DND-41 (cell line): ENCODE data around the gene ZIK1.

Source experiments
- ATAC-seq: fragments of 200-7000 bp; cut with Tn5 transposase; 3 replicates; pipeline ENCODE4 v1.9.1; 2021; ENCODE audit warnings: low read depth; ENCODE audit not compliant: insufficient read depth
- DNase-seq: peaks from one replicate; pipeline ENCODE4 v3.0.0-alpha.2; 2020
- H2AFZ ChIP-seq: 2 replicates; pipeline ENCODE4 v1.6.0; 2012; ENCODE audit warnings: low read depth, low read length
- H3K27ac ChIP-seq: 2 replicates; pipeline ENCODE4 v1.5.1; 2012; ENCODE audit warnings: low read length, inconsistent platforms
- H3K27me3 ChIP-seq: fragments of 200-600 bp; sonication (generic); 2 replicates; pipeline ENCODE4 v1.6.0; 2012; ENCODE audit warnings: low read length, mild to moderate bottlenecking, inconsistent platforms; ENCODE audit not compliant: insufficient read depth, poor library complexity
- H3K36me3 ChIP-seq: 2 replicates; pipeline ENCODE4 v1.5.1; 2012; ENCODE audit warnings: low read length, inconsistent platforms; ENCODE audit not compliant: insufficient read depth
- H3K4me1 ChIP-seq: 2 replicates; pipeline ENCODE4 v1.5.1; 2012; ENCODE audit warnings: mild to moderate bottlenecking, low read length; ENCODE audit not compliant: insufficient read depth
- H3K4me2 ChIP-seq: 2 replicates; pipeline ENCODE4 v1.6.0; 2012; ENCODE audit warnings: mild to moderate bottlenecking, moderate library complexity, low read length, inconsistent platforms; ENCODE audit not compliant: insufficient read depth
- H3K4me3 ChIP-seq, 2 experiments: fragments of 200-600 bp in 1 of 2; shearing (Covaris generic) in 1 of 2; 2 replicates each; pipeline ENCODE4 v1.5.1; 2012 to 2016; ENCODE audit warnings: inconsistent platforms in 2 of 2, low read length in 2 of 2, mild to moderate bottlenecking in 2 of 2, low read depth in 1 of 2, moderate library complexity in 1 of 2
- H3K79me2 ChIP-seq: 2 replicates; pipeline ENCODE4 v1.6.0; 2012; ENCODE audit warnings: low read length, inconsistent platforms; ENCODE audit not compliant: insufficient read depth
- H3K9ac ChIP-seq: 2 replicates; pipeline ENCODE4 v1.6.0; 2012; ENCODE audit warnings: low read depth, mild to moderate bottlenecking, inconsistent platforms, low read length, moderate library complexity
- H3K9me3 ChIP-seq: 2 replicates; pipeline ENCODE4 v1.5.1; 2012; ENCODE audit warnings: low read length, moderate library complexity, mild to moderate bottlenecking, inconsistent platforms; ENCODE audit not compliant: insufficient read depth, severe bottlenecking
- H4K20me1 ChIP-seq: 2 replicates; pipeline ENCODE4 v1.6.0; 2012; ENCODE audit warnings: low read length; ENCODE audit not compliant: insufficient read depth
- EZH2 ChIP-seq: IDR thresholded peaks from 3 replicates; pipeline ENCODE4 v1.6.1; 2012; ENCODE audit warnings: borderline replicate concordance, low read depth, mild to moderate bottlenecking, moderate library complexity, low read length, inconsistent platforms; ENCODE audit not compliant: severe bottlenecking
- TF ChIP-seq, protein P1 (sequence below): IDR thresholded peaks from 2 replicates; pipeline ENCODE4 v1.5.1; 2012; ENCODE audit warnings: borderline replicate concordance, low read length, moderate library complexity, mild to moderate bottlenecking; ENCODE audit not compliant: poor library complexity, severe bottlenecking; ENCODE audit errors: extremely low read depth

The ZIK1 gene

GRCh38 chr19:57583104-57583520 is 833 bp upstream of the ZIK1 start:
- Histone ChIP-seq H3K27ac (no peak overlapping the region), H4K20me1 (no peaks in the 10 kb centered on the region), H3K27me3 (no peaks in the 10 kb centered on the region), H3K4me2 (peak overlapping the region; percentile 98), H3K79me2 (peaks cover 43% of the 10 kb centered on the region), H3K9me3 (peaks cover 54% of the 10 kb centered on the region), H3K36me3 (peaks cover 45% of the 10 kb centered on the region), H3K9ac (peak overlapping the region; percentile 76; the same call in 1 of the 2 replicates), H3K4me1 (peaks cover 37% of the 10 kb centered on the region), H2AFZ (peak overlapping the region; percentile 99), H3K4me3 (peak overlapping the region in 1 of 2 experiments; percentile 94; a peak in 2 of 4 replicates)
- no peak for ATAC-seq
- TF ChIP-seq EZH2 = no peak
- TF ChIP-seq, protein P1, sequence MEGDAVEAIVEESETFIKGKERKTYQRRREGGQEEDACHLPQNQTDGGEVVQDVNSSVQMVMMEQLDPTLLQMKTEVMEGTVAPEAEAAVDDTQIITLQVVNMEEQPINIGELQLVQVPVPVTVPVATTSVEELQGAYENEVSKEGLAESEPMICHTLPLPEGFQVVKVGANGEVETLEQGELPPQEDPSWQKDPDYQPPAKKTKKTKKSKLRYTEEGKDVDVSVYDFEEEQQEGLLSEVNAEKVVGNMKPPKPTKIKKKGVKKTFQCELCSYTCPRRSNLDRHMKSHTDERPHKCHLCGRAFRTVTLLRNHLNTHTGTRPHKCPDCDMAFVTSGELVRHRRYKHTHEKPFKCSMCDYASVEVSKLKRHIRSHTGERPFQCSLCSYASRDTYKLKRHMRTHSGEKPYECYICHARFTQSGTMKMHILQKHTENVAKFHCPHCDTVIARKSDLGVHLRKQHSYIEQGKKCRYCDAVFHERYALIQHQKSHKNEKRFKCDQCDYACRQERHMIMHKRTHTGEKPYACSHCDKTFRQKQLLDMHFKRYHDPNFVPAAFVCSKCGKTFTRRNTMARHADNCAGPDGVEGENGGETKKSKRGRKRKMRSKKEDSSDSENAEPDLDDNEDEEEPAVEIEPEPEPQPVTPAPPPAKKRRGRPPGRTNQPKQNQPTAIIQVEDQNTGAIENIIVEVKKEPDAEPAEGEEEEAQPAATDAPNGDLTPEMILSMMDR = no peak
- DNase-seq = no peak

DNA sequence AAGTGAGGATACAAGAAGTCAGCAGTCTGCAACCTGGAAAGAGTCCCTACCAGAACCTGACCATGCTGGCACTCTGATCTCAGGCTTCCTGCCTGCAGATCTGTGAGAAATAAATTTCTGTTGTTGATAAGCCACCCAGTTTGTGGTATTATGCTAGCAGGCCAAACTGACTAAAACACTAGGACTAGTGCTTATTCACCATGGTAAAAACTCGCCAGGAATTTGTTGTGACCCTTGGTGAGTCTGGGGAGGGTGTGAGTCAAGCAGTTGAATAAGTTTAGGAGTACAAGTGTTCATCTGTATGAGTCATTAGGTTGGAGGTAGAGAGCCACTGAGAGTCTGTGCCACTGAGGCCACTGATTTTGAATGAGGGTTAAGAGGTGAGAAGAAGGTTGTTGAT is 3.6 kb downstream of the ZIK1 start:
- peaks cover 24% of the 10 kb centered on the region for H3K4me1 ChIP-seq
- H3K79me2 ChIP-seq = peaks cover 37% of the 10 kb centered on the region
- no peak overlapping the region for H3K27ac ChIP-seq
- ATAC-seq = no peak
- no peak for TF ChIP-seq EZH2
- TF ChIP-seq, protein P1 = no peak
- peaks cover 80% of the 10 kb centered on the region for H3K36me3 ChIP-seq
- no peaks in the 10 kb centered on the region for H3K27me3 ChIP-seq
- H2AFZ ChIP-seq = no peak overlapping the region
- H4K20me1 ChIP-seq = no peaks in the 10 kb centered on the region
- no peak overlapping the region for H3K9ac ChIP-seq
- peaks cover 86% of the 10 kb centered on the region for H3K9me3 ChIP-seq
- H3K4me3 ChIP-seq = no peak overlapping the region
- no peak overlapping the region for H3K4me2 ChIP-seq
- DNase-seq = no peak

- H3K4me2 ChIP-seq = peak overlapping the region; percentile 94
- no peaks in the 10 kb centered on the region for H4K20me1 ChIP-seq
- H3K36me3 ChIP-seq = peaks cover 37% of the 10 kb centered on the region
- no peak for TF ChIP-seq EZH2
- TF ChIP-seq, protein P1 = no peak
- ATAC-seq (peak; percentile 53), DNase-seq (no peak)
- peak overlapping the region; percentile 85 for H2AFZ ChIP-seq
- peaks cover 20% of the 10 kb centered on the region for H3K9me3 ChIP-seq
- peak overlapping the region; percentile 36 to 87 for H3K4me3 ChIP-seq
- H3K27ac ChIP-seq = peak overlapping the region; percentile 70
- H3K79me2 ChIP-seq = peaks cover 48% of the 10 kb centered on the region
- H3K9ac ChIP-seq = peak overlapping the region; percentile 75
- H3K4me1 ChIP-seq = peaks cover 25% of the 10 kb centered on the region
- no peaks in the 10 kb centered on the region for H3K27me3 ChIP-seq
These were observed 15.4 kb downstream of the ZIK1 start for GRCh38 chr19:57599377-57599760.
